HCT116 (cell line): ENCODE data around the gene IQCC.

ENCODE experiments used
- CEBPB ChIP-seq: IDR thresholded peaks from 2 replicates; pipeline ENCODE4 v1.6.1; 2012; ENCODE audit warnings: low read depth
- ELF1 ChIP-seq: IDR thresholded peaks from 2 replicates; pipeline ENCODE4 v1.6.1; 2012; ENCODE audit warnings: low read depth, borderline replicate concordance
- EZH2 ChIP-seq: fragments of 200-600 bp; sonication (generic); IDR thresholded peaks from 2 replicates; pipeline ENCODE4 v1.6.1; 2017; ENCODE audit warnings: antibody characterized with exemption, mixed run types
- EZH2phosphoT487 ChIP-seq: fragments of 200-600 bp; IDR thresholded peaks from 2 replicates; pipeline ENCODE4 v1.6.1; 2018; ENCODE audit warnings: antibody characterized with exemption, borderline replicate concordance
- MAX ChIP-seq: IDR thresholded peaks from 2 replicates; pipeline ENCODE4 v1.6.1; 2012
- POLR2A ChIP-seq: IDR thresholded peaks from 2 replicates; pipeline ENCODE4 v1.7.0; 2011; ENCODE audit warnings: borderline replicate concordance; ENCODE audit not compliant: insufficient read depth, insufficient read length; ENCODE audit errors: extremely low read depth
- POLR2AphosphoS5 ChIP-seq: IDR thresholded peaks from 2 replicates; pipeline ENCODE4 v1.6.1; 2011; ENCODE audit warnings: mild to moderate bottlenecking, low read depth, low read length, moderate library complexity
- RAD21 ChIP-seq: IDR thresholded peaks from 2 replicates; pipeline ENCODE4 v1.6.1; 2012; ENCODE audit warnings: low read depth, mild to moderate bottlenecking
- REST ChIP-seq: IDR thresholded peaks from 2 replicates; pipeline ENCODE4 v1.6.1; 2012; ENCODE audit warnings: low read depth
- SP1 ChIP-seq: IDR thresholded peaks from 2 replicates; pipeline ENCODE4 v1.6.1; 2012; ENCODE audit warnings: low read depth
- TF ChIP-seq, protein P1 (sequence below), 3 experiments: fragments of 200-600 bp in 1 of 3; sonication (generic) in 1 of 3; IDR thresholded peaks in 2 of 3; conservative IDR thresholded peaks in 1 of 3; 2 replicates each; pipeline ENCODE4 v1.5.1; 2012 to 2017; ENCODE audit warnings: low read depth in 2 of 3, low read length in 2 of 3, antibody characterized with exemption in 1 of 3, borderline replicate concordance in 1 of 3, control low read depth in 1 of 3, mild to moderate bottlenecking in 1 of 3, mixed read lengths in 1 of 3, mixed run types in 1 of 3, moderate library complexity in 1 of 3; ENCODE audit not compliant: insufficient read depth in 1 of 3

GRCh38 chr1:32232558-32233304, 27.3 kb downstream of the IQCC start:
- no peak for TF ChIP-seq EZH2phosphoT487
- TF ChIP-seq POLR2A: no peak
- TF ChIP-seq, protein P1, sequence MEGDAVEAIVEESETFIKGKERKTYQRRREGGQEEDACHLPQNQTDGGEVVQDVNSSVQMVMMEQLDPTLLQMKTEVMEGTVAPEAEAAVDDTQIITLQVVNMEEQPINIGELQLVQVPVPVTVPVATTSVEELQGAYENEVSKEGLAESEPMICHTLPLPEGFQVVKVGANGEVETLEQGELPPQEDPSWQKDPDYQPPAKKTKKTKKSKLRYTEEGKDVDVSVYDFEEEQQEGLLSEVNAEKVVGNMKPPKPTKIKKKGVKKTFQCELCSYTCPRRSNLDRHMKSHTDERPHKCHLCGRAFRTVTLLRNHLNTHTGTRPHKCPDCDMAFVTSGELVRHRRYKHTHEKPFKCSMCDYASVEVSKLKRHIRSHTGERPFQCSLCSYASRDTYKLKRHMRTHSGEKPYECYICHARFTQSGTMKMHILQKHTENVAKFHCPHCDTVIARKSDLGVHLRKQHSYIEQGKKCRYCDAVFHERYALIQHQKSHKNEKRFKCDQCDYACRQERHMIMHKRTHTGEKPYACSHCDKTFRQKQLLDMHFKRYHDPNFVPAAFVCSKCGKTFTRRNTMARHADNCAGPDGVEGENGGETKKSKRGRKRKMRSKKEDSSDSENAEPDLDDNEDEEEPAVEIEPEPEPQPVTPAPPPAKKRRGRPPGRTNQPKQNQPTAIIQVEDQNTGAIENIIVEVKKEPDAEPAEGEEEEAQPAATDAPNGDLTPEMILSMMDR (IDR thresholded peaks at IDR 0.05 in 2 of 3, conservative IDR thresholded peaks at IDR 0.05 in 1 of 3; ENCODE audit: borderline replicate concordance in 1 of 3, insufficient read depth in 1 of 3, low read depth in 2 of 3, low read length in 2 of 3): no peak
- TF ChIP-seq CEBPB: no peak
- TF ChIP-seq POLR2AphosphoS5: peak; percentile 29; the same call in 1 of the 2 replicates
- no peak for TF ChIP-seq EZH2
- TF ChIP-seq RAD21: no peak
- no peak for TF ChIP-seq SP1
- no peak for TF ChIP-seq MAX
- TF ChIP-seq REST: no peak
- no peak for TF ChIP-seq ELF1
